ENCODE data around the gene HAND1. TPM values are rescaled to one million over a fixed set of nuclear protein-coding genes. Genes with fewer than 3 reads are reported as not detected.

HAND1 gene
- total and polyA plus RNA-seq, 9 of the 15 experiments (the other 6 are each of a cell fraction or from before 2014, with no cell fraction given) = not detected

DNA sequence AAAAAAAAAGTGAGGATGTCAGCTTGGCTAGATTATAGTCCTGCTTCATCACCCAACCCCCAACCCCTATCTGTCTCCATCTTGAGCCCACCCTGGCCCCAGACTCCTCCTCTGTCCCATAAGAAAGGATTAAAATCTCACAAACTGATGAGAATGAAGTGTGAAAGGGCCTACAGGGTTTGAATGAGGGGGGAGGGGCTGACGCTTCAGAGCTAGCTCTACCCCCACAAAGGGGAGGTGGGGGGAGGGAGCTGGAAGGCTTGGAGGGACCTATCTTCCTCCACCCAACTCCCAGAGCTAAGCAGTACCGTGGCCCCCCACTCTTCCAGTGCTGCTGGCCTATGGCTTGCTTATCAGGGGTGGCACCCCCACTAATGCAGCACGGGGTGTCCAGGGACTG is 43.7 kb upstream of the HAND1 start:
- intact Hi-C loops (cut with micrococcal nuclease) = loop anchor here (5.0 to 10.0 kb wide), 3 partner anchors 86 to 447 kb away; no protein-coding TSS in a partner anchor
- Histone ChIP-seq H3K9me1 (ENCODE audit: control insufficient read depth, insufficient read depth, low read length) (no peaks in the 10 kb centered on the region), H2AFZ (ENCODE audit: low read depth, low read length) (no peak overlapping the region), H3K36me3 (ENCODE audit: control insufficient read depth, insufficient read depth, low read length) (no peaks in the 10 kb centered on the region), H3K27ac (ENCODE audit: extremely low read depth, low read depth, low read length) (no peak overlapping the region), H3K4me2 (ENCODE audit: insufficient read depth, low read length) (no peak overlapping the region), H3K79me2 (ENCODE audit: control insufficient read depth, insufficient read depth, low read length) (no peaks in the 10 kb centered on the region), H3K4me3 (no peak overlapping the region), H3K9me3 (replicated peaks; ENCODE audit: control insufficient read depth, insufficient read depth, low read depth, low read length) (no peaks in the 10 kb centered on the region), H3K27me3 (ENCODE audit: control insufficient read depth in 2 of 2, insufficient read depth in 2 of 2, low read length in 2 of 2) (peaks cover 12 to 37% of the 10 kb centered on the region in 2 experiments; a peak in 4 of 5 replicates), H4K20me1 (replicated peaks; ENCODE audit: control insufficient read depth, insufficient read depth, low read length) (peaks cover 3% of the 10 kb centered on the region; the same call in 1 of the 2 replicates), H3K9ac (ENCODE audit: insufficient read depth in 1 of 2, low read depth in 2 of 2, low read length in 2 of 2) (no peak overlapping the region), H3K4me1 (replicated peaks in 1 of 2; ENCODE audit: control insufficient read depth in 2 of 2, insufficient read depth in 2 of 2, low read length in 2 of 2) (peaks cover 12 to 27% of the 10 kb centered on the region in 2 experiments; a peak in 4 of 5 replicates)
- 0% methylated on average over 2 of the region's 3 CpGs for WGBS (ENCODE audit: insufficient coverage, low coverage, missing lambda C conversion rate)
- DNase-seq (ENCODE audit: extremely low read depth in 1 of 4, low spot score in 3 of 4) (no peak), ATAC-seq (no peak), FAIRE-seq (no peak)
- POLR2A ChIA-PET = interaction anchor here (1.5 kb wide), 1 partner anchor 10 kb away, joined by 7 read pairs; no protein-coding TSS in a partner anchor
- in situ Hi-C loops (cut with MboI) = no loop called here
- CTCF ChIA-PET (ENCODE audit: low intra/inter-chr PET ratio) = interaction anchor here (0.7 to 1.4 kb wide), 2 partner anchors 88 to 89 kb away, joined by 3 read pairs; no protein-coding TSS in a partner anchor
- BruUV-seq (replicated peaks) = no TSS peak
- TF ChIP-seq, protein P1, sequence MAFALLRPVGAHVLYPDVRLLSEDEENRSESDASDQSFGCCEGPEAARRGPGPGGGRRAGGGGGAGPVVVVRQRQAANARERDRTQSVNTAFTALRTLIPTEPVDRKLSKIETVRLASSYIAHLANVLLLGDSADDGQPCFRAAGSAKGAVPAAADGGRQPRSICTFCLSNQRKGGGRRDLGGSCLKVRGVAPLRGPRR (CRISPR knock-in tag; IDR thresholded peaks at IDR 0.05) = no peak
- no peak for TF ChIP-seq CEBPB (tag; IDR thresholded peaks at IDR 0.05)
- TF ChIP-seq, protein P2, sequence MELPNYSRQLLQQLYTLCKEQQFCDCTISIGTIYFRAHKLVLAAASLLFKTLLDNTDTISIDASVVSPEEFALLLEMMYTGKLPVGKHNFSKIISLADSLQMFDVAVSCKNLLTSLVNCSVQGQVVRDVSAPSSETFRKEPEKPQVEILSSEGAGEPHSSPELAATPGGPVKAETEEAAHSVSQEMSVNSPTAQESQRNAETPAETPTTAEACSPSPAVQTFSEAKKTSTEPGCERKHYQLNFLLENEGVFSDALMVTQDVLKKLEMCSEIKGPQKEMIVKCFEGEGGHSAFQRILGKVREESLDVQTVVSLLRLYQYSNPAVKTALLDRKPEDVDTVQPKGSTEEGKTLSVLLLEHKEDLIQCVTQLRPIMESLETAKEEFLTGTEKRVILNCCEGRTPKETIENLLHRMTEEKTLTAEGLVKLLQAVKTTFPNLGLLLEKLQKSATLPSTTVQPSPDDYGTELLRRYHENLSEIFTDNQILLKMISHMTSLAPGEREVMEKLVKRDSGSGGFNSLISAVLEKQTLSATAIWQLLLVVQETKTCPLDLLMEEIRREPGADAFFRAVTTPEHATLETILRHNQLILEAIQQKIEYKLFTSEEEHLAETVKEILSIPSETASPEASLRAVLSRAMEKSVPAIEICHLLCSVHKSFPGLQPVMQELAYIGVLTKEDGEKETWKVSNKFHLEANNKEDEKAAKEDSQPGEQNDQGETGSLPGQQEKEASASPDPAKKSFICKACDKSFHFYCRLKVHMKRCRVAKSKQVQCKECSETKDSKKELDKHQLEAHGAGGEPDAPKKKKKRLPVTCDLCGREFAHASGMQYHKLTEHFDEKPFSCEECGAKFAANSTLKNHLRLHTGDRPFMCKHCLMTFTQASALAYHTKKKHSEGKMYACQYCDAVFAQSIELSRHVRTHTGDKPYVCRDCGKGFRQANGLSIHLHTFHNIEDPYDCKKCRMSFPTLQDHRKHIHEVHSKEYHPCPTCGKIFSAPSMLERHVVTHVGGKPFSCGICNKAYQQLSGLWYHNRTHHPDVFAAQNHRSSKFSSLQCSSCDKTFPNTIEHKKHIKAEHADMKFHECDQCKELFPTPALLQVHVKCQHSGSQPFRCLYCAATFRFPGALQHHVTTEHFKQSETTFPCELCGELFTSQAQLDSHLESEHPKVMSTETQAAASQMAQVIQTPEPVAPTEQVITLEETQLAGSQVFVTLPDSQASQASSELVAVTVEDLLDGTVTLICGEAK (IDR thresholded peaks at IDR 0.05) = no peak
- TF ChIP-seq, protein P2 (CRISPR knock-in tag; IDR thresholded peaks at IDR 0.05) = no peak
- TF ChIP-seq, protein P3, sequence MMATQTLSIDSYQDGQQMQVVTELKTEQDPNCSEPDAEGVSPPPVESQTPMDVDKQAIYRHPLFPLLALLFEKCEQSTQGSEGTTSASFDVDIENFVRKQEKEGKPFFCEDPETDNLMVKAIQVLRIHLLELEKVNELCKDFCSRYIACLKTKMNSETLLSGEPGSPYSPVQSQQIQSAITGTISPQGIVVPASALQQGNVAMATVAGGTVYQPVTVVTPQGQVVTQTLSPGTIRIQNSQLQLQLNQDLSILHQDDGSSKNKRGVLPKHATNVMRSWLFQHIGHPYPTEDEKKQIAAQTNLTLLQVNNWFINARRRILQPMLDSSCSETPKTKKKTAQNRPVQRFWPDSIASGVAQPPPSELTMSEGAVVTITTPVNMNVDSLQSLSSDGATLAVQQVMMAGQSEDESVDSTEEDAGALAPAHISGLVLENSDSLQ (IDR thresholded peaks at IDR 0.05) = no peak
- no peak for TF ChIP-seq ESRRB (CRISPR knock-in tag; IDR thresholded peaks at IDR 0.05; ENCODE audit: borderline replicate concordance)
- no peak for TF ChIP-seq POLR3A (IDR thresholded peaks at IDR 0.05; ENCODE audit: borderline replicate concordance, extremely low read depth, insufficient read depth, insufficient read length)
- TF ChIP-seq ZNF224 (CRISPR knock-in tag; IDR thresholded peaks at IDR 0.05) = no peak
- TF ChIP-seq PHTF2 (CRISPR knock-in tag; IDR thresholded peaks at IDR 0.05) = no peak
- TF ChIP-seq PREB (CRISPR knock-in tag; IDR thresholded peaks at IDR 0.05) = no peak
- no peak for TF ChIP-seq CTBP1 (IDR thresholded peaks at IDR 0.05; ENCODE audit: borderline replicate concordance)
